HG02852 (cell line): ENCODE data around the gene PARD6B.
"Not testable (repeated sequence)": the region's sequence is repeated elsewhere in the genome, so short reads cannot be mapped to it uniquely, and the experiment has no call there.

Source experiments
- ATAC-seq: cut with Tn5 transposase; IDR thresholded peaks from one replicate; pipeline ENCODE4 v1.9.1; 2021; ENCODE audit warnings: mild to moderate bottlenecking, moderate library complexity; ENCODE audit not compliant: unreplicated experiment

The PARD6B gene

DNA sequence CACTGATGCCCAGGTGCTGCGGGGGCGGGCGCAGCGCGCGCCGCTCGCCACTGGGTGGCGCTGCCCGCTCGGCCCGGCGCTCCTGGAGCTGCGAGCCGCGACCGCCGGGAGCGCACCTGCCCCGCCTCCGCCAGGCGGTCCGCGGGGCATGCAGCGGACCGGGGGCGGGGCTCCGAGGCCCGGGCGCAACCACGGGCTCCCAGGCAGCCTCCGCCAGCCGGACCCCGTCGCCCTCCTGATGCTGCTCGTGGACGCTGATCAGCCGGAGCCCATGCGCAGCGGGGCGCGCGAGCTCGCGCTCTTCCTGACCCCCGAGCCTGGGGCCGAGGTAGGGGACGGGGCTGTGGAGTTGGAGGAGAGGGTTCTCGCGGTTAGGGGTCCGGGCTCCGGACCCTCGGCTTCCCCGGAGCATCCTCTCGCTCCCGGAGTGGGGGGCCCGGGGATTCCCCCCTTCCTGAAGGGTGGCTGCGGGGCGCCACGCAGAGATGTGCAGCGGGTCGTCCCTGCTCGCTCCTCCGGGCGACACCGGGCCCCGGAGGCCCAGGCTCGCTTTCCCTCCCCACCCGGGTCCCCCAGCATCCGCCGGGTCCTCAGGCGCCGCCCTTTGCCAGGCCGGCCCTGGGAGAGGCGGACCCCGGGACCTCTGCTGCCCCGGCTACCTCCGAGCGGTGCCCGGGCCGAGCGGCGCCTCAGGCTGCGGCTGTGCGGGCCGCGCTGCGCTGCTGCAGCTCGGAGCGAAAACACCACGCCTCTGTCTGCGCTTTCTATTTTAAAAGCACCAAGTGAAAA, 63.7 kb downstream of the PARD6B start, which contains the start of gene BCAS4:
Gene BCAS4 (plus strand): TSS at position 216 of the 789 bp plus-strand sequence. CDS start 23 bp downstream, at position 239.
- ATAC-seq = peak; percentile 60

GRCh38 chr20:50797142-50797541, 65.8 kb downstream of the PARD6B start:
- ATAC-seq = no peak

DNA sequence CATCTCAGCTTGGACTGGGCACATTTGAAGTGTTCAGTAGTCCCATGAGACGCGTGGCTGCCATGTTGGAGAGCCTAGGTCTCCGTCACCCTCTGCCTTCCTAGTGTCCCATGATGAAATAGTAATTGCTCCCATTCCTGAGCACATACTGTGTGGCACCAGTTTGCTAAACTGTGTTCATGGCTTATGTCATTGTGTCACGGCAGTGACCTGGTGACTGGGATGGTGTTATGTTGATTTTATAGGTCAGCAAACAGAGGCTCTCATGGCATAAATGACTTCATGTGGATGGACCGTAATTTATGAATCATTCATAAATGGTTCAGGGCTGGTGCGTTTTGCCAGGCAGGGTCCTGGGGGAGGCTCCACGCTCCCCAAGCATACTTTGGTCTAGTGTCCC, 67.3 kb downstream of the PARD6B start:
- ATAC-seq = no peak

- ATAC-seq = no peak
Measured at GRCh38 chr20:50799176-50799889, 68.0 kb downstream of the PARD6B start.

GRCh38 chr20:50799890-50800550, 68.6 kb downstream of the PARD6B start:
- peak; percentile 42 for ATAC-seq

DNA sequence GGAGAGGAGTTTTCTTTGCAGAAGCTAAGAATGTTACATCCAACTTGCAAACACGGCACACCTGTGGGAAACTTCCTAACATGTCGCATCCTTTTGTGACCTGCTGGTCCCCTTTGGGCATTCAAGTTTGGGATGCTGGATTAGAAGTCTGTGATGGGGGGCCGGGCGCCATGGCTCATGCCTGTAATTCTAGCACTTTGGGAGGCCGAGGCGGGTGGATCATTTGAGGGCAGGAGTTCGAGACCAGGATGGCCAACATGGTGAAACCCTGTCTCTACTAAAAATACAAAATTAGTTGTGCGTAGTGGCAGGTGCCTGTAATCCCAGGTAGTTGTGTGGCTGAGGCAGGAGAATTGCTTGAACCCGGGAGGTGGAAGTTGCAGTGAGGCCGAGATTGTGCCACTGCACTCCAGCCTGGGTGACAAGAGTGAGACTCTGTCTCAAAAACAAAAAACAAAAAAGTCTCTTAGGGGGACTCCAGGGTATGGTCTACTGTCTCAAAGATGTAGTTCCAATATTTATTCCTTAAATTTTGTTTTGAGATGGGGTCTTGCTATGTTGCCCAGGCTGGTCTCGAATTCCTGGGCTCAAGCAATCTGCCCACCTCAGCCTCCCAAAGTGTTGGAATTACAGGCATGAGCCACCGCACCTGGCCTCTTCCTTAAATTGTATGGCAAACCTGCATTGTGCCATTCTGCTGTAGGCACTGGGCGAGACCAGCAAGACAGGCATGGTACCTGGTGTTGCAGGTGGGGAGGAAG, 69.8 kb downstream of the PARD6B start:
- not testable (repeated sequence) for ATAC-seq

GRCh38 chr20:50801747-50802125, 70.4 kb downstream of the PARD6B start:
- ATAC-seq = no peak

DNA sequence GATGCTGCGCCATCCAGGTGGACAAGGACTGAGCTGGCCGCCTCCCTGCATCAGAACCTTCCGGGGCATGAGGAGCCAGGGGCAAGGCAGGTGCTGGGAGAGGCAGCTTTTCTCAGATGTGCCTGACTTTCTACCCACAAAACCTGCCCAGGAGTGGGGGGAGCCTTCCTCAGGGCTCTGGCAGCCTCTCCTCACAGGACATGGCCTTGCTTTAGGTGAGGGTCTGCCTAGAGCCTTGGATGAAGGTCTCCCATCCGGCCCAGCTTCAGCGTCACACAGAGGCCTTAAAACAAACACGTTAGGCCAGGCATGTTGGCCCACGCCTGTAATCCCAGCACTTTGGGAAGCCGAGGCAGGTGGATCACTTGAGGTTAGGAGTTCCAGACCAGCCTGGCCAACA, 70.9 kb downstream of the PARD6B start:
- no peak for ATAC-seq

- ATAC-seq = no peak
Measured at GRCh38 chr20:50804437-50805348, 73.3 kb downstream of the PARD6B start.

DNA sequence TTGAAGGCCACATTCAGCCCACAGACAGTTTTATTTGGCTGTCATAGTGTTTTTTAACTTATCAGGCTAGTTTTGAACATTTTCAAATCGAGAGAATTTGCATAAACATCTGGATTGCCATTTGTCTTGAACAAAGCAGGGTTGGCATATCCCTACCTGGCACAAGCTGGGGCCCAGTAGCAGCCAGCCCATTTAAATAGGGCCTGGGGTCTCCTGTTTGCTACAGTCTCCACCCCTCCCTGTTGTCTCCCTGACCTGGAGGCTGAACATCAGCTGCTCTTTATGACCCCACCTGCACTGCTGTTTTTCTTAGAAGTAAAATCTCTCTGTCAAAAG, 73.9 kb downstream of the PARD6B start:
- ATAC-seq = no peak

DNA sequence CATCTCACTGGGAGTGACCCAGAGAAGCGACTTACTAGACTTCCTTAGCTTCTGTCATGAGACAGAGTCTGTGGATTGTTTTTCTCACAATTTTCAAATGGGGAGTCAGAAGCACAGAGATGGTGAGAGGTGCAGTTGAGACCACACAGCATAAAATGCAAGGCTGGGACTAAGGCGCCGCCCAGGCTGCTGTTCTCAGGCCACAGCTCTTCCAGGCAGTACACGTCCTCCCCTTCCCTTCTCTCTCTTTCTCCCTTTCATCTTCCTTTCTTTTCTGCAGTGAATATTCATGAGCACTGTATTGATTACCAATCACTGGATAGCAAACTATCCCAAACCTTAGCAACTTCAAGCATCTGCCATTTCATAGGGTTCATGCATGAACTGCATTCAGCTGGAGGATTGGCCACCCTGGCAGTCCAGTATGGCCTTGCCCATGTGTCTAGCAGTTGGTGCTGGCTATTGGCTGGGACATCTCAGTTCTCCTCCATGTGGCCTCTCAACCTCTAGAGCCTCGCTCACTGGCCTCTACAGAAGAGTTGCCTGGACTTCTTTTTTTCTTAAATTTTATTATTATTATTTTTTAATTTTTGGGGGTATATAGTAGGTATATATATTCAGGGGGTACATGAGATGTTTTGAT, 74.9 kb downstream of the PARD6B start:
- ATAC-seq = no peak
